ENCODE results near the gene SNAPC4. TPM values are rescaled to one million over a fixed set of nuclear protein-coding genes. Genes with fewer than 3 reads are reported as not detected.

Gene SNAPC4
- total and polyA plus RNA-seq, 11 donors, result 3.1 to 7.8 (median 4.3) TPM

GRCh38 chr9:136397643-136398042, 2.3 kb downstream of the SNAPC4 start:
- intact Hi-C loops (cut with DNase I), result loop anchor here in 3 of 10 donors (2.0 to 5.0 kb wide), 3 partner anchors 57 to 85 kb away; no protein-coding TSS in a partner anchor

GRCh38 chr9:136396219-136396515, 3.8 kb downstream of the SNAPC4 start:
- Histone ChIP-seq H3K36me3 (peaks cover 0 to 71% (median 60%) of the 10 kb centered on the region in 9 donors), H3K27me3 (no peaks in the 10 kb centered on the region), H3K4me1 (peaks cover 0 to 26% (median 17%) of the 10 kb centered on the region in 12 donors), H3K27ac (no peak overlapping the region), H3K9me3 (no peaks in the 10 kb centered on the region), H3K4me3 (no peak overlapping the region)
- no peak for ATAC-seq
- TF ChIP-seq CTCF (IDR thresholded peaks at IDR 0.05) (no peak), POLR2A (IDR thresholded peaks at IDR 0.05) (no peak)
- intact Hi-C loops (cut with DNase I), result loop anchor here in 2 of 10 donors (2.0 to 5.0 kb wide), 2 partner anchors 57 to 84 kb away; no protein-coding TSS in a partner anchor
- no peak for DNase-seq
- 87 to 93% (median 91%) methylated on average over 4 of the region's 4 CpGs for WGBS, 4 donors

More at GRCh38 chr9:136397643-136398042, 2.3 kb downstream of the SNAPC4 start:
- no peak for DNase-seq
- no peak for TF ChIP-seq CTCF (IDR thresholded peaks at IDR 0.05)
- TF ChIP-seq POLR2A (IDR thresholded peaks at IDR 0.05), result no peak
- peaks cover 0 to 26% (median 17%) of the 10 kb centered on the region in 12 donors for H3K4me1 ChIP-seq
- H3K36me3 ChIP-seq, result peaks cover 0 to 68% (median 54%) of the 10 kb centered on the region in 9 donors
- no peaks in the 10 kb centered on the region for H3K27me3 ChIP-seq
- no peak for ATAC-seq
- H3K27ac ChIP-seq, result no peak overlapping the region
- H3K4me3 ChIP-seq, result no peak overlapping the region
- no peaks in the 10 kb centered on the region for H3K9me3 ChIP-seq
- 76 to 86% (median 80%) methylated on average over 6 of the region's 6 CpGs for WGBS, 4 donors

- TF ChIP-seq POLR2A (IDR thresholded peaks at IDR 0.05) (no peak), CTCF (IDR thresholded peaks at IDR 0.05) (no peak)
- Histone ChIP-seq H3K27me3 (no peaks in the 10 kb centered on the region), H3K27ac (no peak overlapping the region), H3K4me3 (no peak overlapping the region), H3K4me1 (peaks cover 0 to 23% (median 16%) of the 10 kb centered on the region in 12 donors), H3K36me3 (peaks cover 0 to 77% (median 65%) of the 10 kb centered on the region in 9 donors), H3K9me3 (no peaks in the 10 kb centered on the region)
- intact Hi-C loops (cut with DNase I), result loop anchor here in 2 of 10 donors (2.0 to 5.0 kb wide), 2 partner anchors 57 to 83 kb away; no protein-coding TSS in a partner anchor
- ATAC-seq (no peak), DNase-seq (no peak)
- WGBS, 4 donors, result 82 to 90% (median 86%) methylated on average over 18 to 26 of the region's 26 CpGs
Observed at GRCh38 chr9:136395345-136396218, 4.4 kb downstream of the SNAPC4 start.

GRCh38 chr9:136395020-136395340, 5.0 kb downstream of the SNAPC4 start:
- H3K36me3 ChIP-seq, result peaks cover 0 to 81% (median 67%) of the 10 kb centered on the region in 9 donors
- no peak overlapping the region for H3K4me3 ChIP-seq
- WGBS, 4 donors, result 90 to 97% (median 93%) methylated on average over 9 to 13 of the region's 13 CpGs
- no peaks in the 10 kb centered on the region for H3K9me3 ChIP-seq
- no peak for TF ChIP-seq POLR2A (IDR thresholded peaks at IDR 0.05)
- TF ChIP-seq CTCF (IDR thresholded peaks at IDR 0.05), result no peak
- H3K27ac ChIP-seq, result no peak overlapping the region
- no peaks in the 10 kb centered on the region for H3K27me3 ChIP-seq
- no peak for DNase-seq
- H3K4me1 ChIP-seq, result peaks cover 0 to 18% (median 11%) of the 10 kb centered on the region in 12 donors
- ATAC-seq, result no peak
- intact Hi-C loops (cut with DNase I), result loop anchor here in 1 of 10 donors (5.0 kb wide), 1 partner anchor 83 kb away; no protein-coding TSS in a partner anchor

All from heart left ventricle (tissue), 16 donors.